ENCODE measurements around the gene KXD1.

Gene KXD1

GRCh38 chr19:18515959-18516358 is 41.7 kb upstream of the KXD1 start:
- no peaks in the 10 kb centered on the region for H3K36me3 Mint-ChIP-seq (ENCODE audit: low read depth)
- no peak for DNase-seq
- no peak overlapping the region for H3K27ac Mint-ChIP-seq
- H3K27me3 Mint-ChIP-seq (ENCODE audit: low read depth, poor library complexity), result peaks cover 5% of the 10 kb centered on the region
- H3K9me3 Mint-ChIP-seq, result no peaks in the 10 kb centered on the region
- no peak for TF ChIP-seq CTCF (IDR thresholded peaks at IDR 0.05)
- H3K4me3 Mint-ChIP-seq, result no peak overlapping the region
- peaks cover 64% of the 10 kb centered on the region for H3K4me1 Mint-ChIP-seq

- Mint-ChIP-seq H3K9me3 (no peaks in the 10 kb centered on the region), H3K4me1 (peaks cover 64% of the 10 kb centered on the region)
- TF ChIP-seq CTCF (IDR thresholded peaks at IDR 0.05), result no peak
These were observed 40.1 kb upstream of the KXD1 start for GRCh38 chr19:18517606-18518005.

GRCh38 chr19:18518639-18519038 is 39.0 kb upstream of the KXD1 start:
- Mint-ChIP-seq H3K9me3 (no peaks in the 10 kb centered on the region), H3K36me3 (ENCODE audit: low read depth) (no peaks in the 10 kb centered on the region), H3K27me3 (ENCODE audit: low read depth, poor library complexity) (peaks cover 11% of the 10 kb centered on the region), H3K4me1 (peaks cover 57% of the 10 kb centered on the region), H3K27ac (no peak overlapping the region), H3K4me3 (no peak overlapping the region)
- TF ChIP-seq CTCF (IDR thresholded peaks at IDR 0.05), result no peak
- DNase-seq, result no peak

More at GRCh38 chr19:18517606-18518005, 40.1 kb upstream of the KXD1 start:
- no peak for DNase-seq
- H3K4me3 Mint-ChIP-seq, result no peak overlapping the region
- no peak overlapping the region for H3K27ac Mint-ChIP-seq
- H3K36me3 Mint-ChIP-seq (ENCODE audit: low read depth), result no peaks in the 10 kb centered on the region
- H3K27me3 Mint-ChIP-seq (ENCODE audit: low read depth, poor library complexity), result peaks cover 8% of the 10 kb centered on the region

GRCh38 chr19:18519962-18520847 is 37.5 kb upstream of the KXD1 start:
- H3K27me3 Mint-ChIP-seq (ENCODE audit: low read depth, poor library complexity), result peaks cover 11% of the 10 kb centered on the region
- H3K36me3 Mint-ChIP-seq (ENCODE audit: low read depth), result no peaks in the 10 kb centered on the region
- peaks cover 42% of the 10 kb centered on the region for H3K4me1 Mint-ChIP-seq
- peak; percentile 59 for TF ChIP-seq CTCF (IDR thresholded peaks at IDR 0.05)
- DNase-seq, result peak; percentile 60
- H3K27ac Mint-ChIP-seq, result peak overlapping the region; percentile 22
- H3K4me3 Mint-ChIP-seq, result peak overlapping the region; percentile 91
- H3K9me3 Mint-ChIP-seq, result no peaks in the 10 kb centered on the region

- H3K36me3 Mint-ChIP-seq (ENCODE audit: low read depth), result no peaks in the 10 kb centered on the region
- H3K4me1 Mint-ChIP-seq, result peaks cover 34% of the 10 kb centered on the region
- H3K9me3 Mint-ChIP-seq, result no peaks in the 10 kb centered on the region
- peaks cover 8% of the 10 kb centered on the region for H3K27me3 Mint-ChIP-seq (ENCODE audit: low read depth, poor library complexity)
- no peak for TF ChIP-seq CTCF (IDR thresholded peaks at IDR 0.05)
- peak; percentile 54 for DNase-seq
- no peak overlapping the region for H3K27ac Mint-ChIP-seq
- H3K4me3 Mint-ChIP-seq, result peak overlapping the region; percentile 91
These were observed 36.6 kb upstream of the KXD1 start for GRCh38 chr19:18520848-18521691.
